Measurements from ENCODE around the gene SAMD4A. TPM values are rescaled to one million over a fixed set of nuclear protein-coding genes. Genes with fewer than 3 reads are reported as not detected.

SAMD4A gene
- total RNA-seq, 1 experiment from 2014 or later, result 9.6 TPM

DNA sequence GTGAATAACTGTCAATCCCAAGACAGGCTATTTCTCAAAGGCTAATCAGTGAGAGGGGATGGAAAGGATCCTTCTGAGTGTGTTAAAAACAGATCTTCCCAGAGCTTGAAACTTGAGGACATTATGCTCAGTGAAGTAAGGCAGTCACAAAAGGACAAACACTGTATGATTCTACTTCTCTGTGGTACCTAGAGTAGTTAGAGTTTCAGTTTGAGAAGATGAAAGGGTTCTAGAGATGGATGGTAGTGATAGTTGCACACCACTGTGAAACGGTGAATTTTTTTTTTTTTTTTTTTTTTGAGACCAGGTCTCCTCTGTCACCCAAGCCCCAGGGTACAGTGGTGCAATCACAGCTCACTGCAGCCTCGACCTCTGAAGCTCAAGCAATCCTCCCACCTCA is 133.8 kb downstream of the SAMD4A start:
- Mint-ChIP-seq H3K9me3 (no peaks in the 10 kb centered on the region), H3K36me3 (ENCODE audit: insufficient read depth in 1 of 3, low read depth in 3 of 3) (peaks cover 0 to 2% (median 0%) of the 10 kb centered on the region in 3 experiments; a peak in 1 of 7 replicates), H3K27me3 (ENCODE audit: low read depth) (no peaks in the 10 kb centered on the region), H3K4me3 (no peak overlapping the region), H3K27ac (no peak overlapping the region), H3K4me1 (peaks cover 10 to 11% of the 10 kb centered on the region in 2 experiments)
- H2AK5ac ChIP-seq (ENCODE audit: insufficient read length, low read length), result no peak overlapping the region
- H3K4me2 ChIP-seq (ENCODE audit: insufficient read depth, insufficient read length, low read length), result no peak overlapping the region
- no CpG with 5 or more reads among the region's 2 CpGs for WGBS (ENCODE audit: extremely low coverage, insufficient read length, low lambda C conversion rate)
- no peak overlapping the region for H2AFZ ChIP-seq (ENCODE audit: low read length)
- H3K56ac ChIP-seq (ENCODE audit: insufficient read length, low read depth, low read length), result no peak overlapping the region
- no peaks in the 10 kb centered on the region for H3K27me3 ChIP-seq (ENCODE audit: insufficient read depth, low read length)
- H2BK15ac ChIP-seq (ENCODE audit: low read depth, low read length), result no peak overlapping the region
- H3K9ac ChIP-seq (ENCODE audit: extremely low read depth, insufficient read length, low read length), result no peak overlapping the region
- H3K14ac ChIP-seq (ENCODE audit: insufficient read depth, low read length), result no peak overlapping the region
- H3K4me1 ChIP-seq (ENCODE audit: insufficient read depth, low read length), result no peaks in the 10 kb centered on the region
- no peak overlapping the region for H3K23ac ChIP-seq (ENCODE audit: insufficient read length, low read depth, low read length)
- H3K9me3 ChIP-seq (ENCODE audit: control insufficient read depth, low read depth, low read length), result no peaks in the 10 kb centered on the region
- no peak overlapping the region for H3K27ac ChIP-seq (ENCODE audit: insufficient read length, low read depth, low read length)
- no peak overlapping the region for H2BK120ac ChIP-seq (ENCODE audit: low read depth, low read length, poor library complexity, severe bottlenecking)
- no peaks in the 10 kb centered on the region for H3K79me2 ChIP-seq (ENCODE audit: insufficient read depth, low read length)
- H4K20me1 ChIP-seq (ENCODE audit: control insufficient read depth, insufficient read depth, insufficient read length), result no peaks in the 10 kb centered on the region
- H3K79me1 ChIP-seq (ENCODE audit: insufficient read depth, low read depth, low read length, poor library complexity, severe bottlenecking), result no peaks in the 10 kb centered on the region
- no peak overlapping the region for H2BK5ac ChIP-seq (ENCODE audit: insufficient read length, low read length)
- no peak overlapping the region for H2BK20ac ChIP-seq (ENCODE audit: low read depth, low read length, poor library complexity, severe bottlenecking)
- no peak overlapping the region for H3K18ac ChIP-seq (ENCODE audit: insufficient read length, low read depth, low read length)
- no peak overlapping the region for H2BK12ac ChIP-seq (ENCODE audit: insufficient read length, low read depth, low read length)
- no peaks in the 10 kb centered on the region for H3K23me2 ChIP-seq (ENCODE audit: insufficient read length, low read depth, low read length, poor library complexity, severe bottlenecking)
- no peak overlapping the region for H3T11ph ChIP-seq (ENCODE audit: low read length)
- H3K4ac ChIP-seq (ENCODE audit: low read depth, low read length), result no peak overlapping the region
- no peak for TF ChIP-seq CTCF (conservative IDR thresholded peaks at IDR 0.05)
- H4K8ac ChIP-seq (replicated peaks; ENCODE audit: insufficient read length, low read depth, low read length), result no peak overlapping the region
- DNase-seq, result no peak
- no peak overlapping the region for H4K5ac ChIP-seq (ENCODE audit: insufficient read length, low read depth, low read length)
- H4K91ac ChIP-seq (ENCODE audit: insufficient read length, low read depth, low read length), result no peak overlapping the region
